Stimulated activated CD4-positive, alpha-beta T cell treated with anti-CD3 and anti-CD28 coated beads, Interleukin-4, amount 100 ng/mL, for 24 hours (primary cell): ENCODE data around the gene SUPT3H.
"Not testable (repeated sequence)": the region's sequence is repeated elsewhere in the genome, so short reads cannot be mapped to it uniquely, and the experiment has no call there.

Experiments
- DNase-seq: peaks from one replicate; pipeline ENCODE4 v3.0.0-alpha.2; 2020

Gene SUPT3H

GRCh38 chr6:45320349-45320748, 57.4 kb downstream of the SUPT3H start:
- no peak for DNase-seq

- DNase-seq, result no peak
Observed at GRCh38 chr6:45314146-45314545, 63.6 kb downstream of the SUPT3H start.

- no peak for DNase-seq
Observed at GRCh38 chr6:45310118-45310788, 67.5 kb downstream of the SUPT3H start.

- no peak for DNase-seq
Observed at GRCh38 chr6:45305546-45305945, 72.2 kb downstream of the SUPT3H start.

GRCh38 chr6:45302832-45303231, 74.9 kb downstream of the SUPT3H start:
- no peak for DNase-seq

- DNase-seq, result no peak
Observed at GRCh38 chr6:45301348-45302142, 76.2 kb downstream of the SUPT3H start.

GRCh38 chr6:45300736-45301135, 77.0 kb downstream of the SUPT3H start:
- no peak for DNase-seq

GRCh38 chr6:45299096-45299581, 78.6 kb downstream of the SUPT3H start:
- no peak for DNase-seq

- DNase-seq, result no peak
Observed at GRCh38 chr6:45297320-45297719, 80.4 kb downstream of the SUPT3H start.

GRCh38 chr6:45294065-45294701, 83.6 kb downstream of the SUPT3H start:
- DNase-seq, result not testable (repeated sequence)

GRCh38 chr6:45293306-45293705, 84.4 kb downstream of the SUPT3H start:
- DNase-seq, result no peak

GRCh38 chr6:45289751-45290514, 87.8 kb downstream of the SUPT3H start:
- no peak for DNase-seq

- not testable (repeated sequence) for DNase-seq
Observed at GRCh38 chr6:45286707-45287106, 91.0 kb downstream of the SUPT3H start.

- no peak for DNase-seq
Observed at GRCh38 chr6:45278367-45278766, 99.4 kb downstream of the SUPT3H start.

- not testable (repeated sequence) for DNase-seq
Observed at GRCh38 chr6:45277741-45278140, 100.0 kb downstream of the SUPT3H start.

GRCh38 chr6:45275358-45275757, 102.4 kb downstream of the SUPT3H start:
- DNase-seq, result no peak

GRCh38 chr6:45272626-45273025, 105.1 kb downstream of the SUPT3H start:
- no peak for DNase-seq

- no peak for DNase-seq
Observed at GRCh38 chr6:45265246-45265645, 112.5 kb downstream of the SUPT3H start.

- DNase-seq, result no peak
Observed at GRCh38 chr6:45260696-45261095, 117.0 kb downstream of the SUPT3H start.

GRCh38 chr6:45256697-45257695, 120.7 kb downstream of the SUPT3H start:
- no peak for DNase-seq

- DNase-seq, result no peak
Observed at GRCh38 chr6:45255434-45255833, 122.3 kb downstream of the SUPT3H start.

- no peak for DNase-seq
Observed at GRCh38 chr6:45254253-45254652, 123.5 kb downstream of the SUPT3H start.
